OCI-LY1 (cell line): ENCODE data around the gene ANKRD6.

Source experiments
- CTCF ChIP-seq: fragments of 200-600 bp; sonication (generic), shearing (Covaris generic); IDR thresholded peaks from 2 replicates; pipeline ENCODE4 v1.5.1; 2017; ENCODE audit warnings: mild to moderate bottlenecking, antibody characterized with exemption, low read length, moderate library complexity, mixed read lengths
- EZH2 ChIP-seq: fragments of 200-600 bp; sonication (generic), shearing (Covaris generic); IDR thresholded peaks from 2 replicates; pipeline ENCODE4 v1.8.0; 2017; ENCODE audit warnings: borderline replicate concordance, mixed run types, mild to moderate bottlenecking, antibody characterized with exemption, low read length, moderate library complexity, mixed read lengths

- TF ChIP-seq CTCF, result no peak
- TF ChIP-seq EZH2, result no peak
Observed at GRCh38 chr6:89554106-89554505, 121.2 kb downstream of the ANKRD6 start.
